A673 (cell line): ENCODE data around the gene WDR62. TPM values are rescaled to one million over a fixed set of nuclear protein-coding genes. Genes with fewer than 3 reads are reported as not detected.
A peak's percentile ranks its signal among the peaks of the same experiment; 100 is the strongest.
"Not testable (repeated sequence)": the region's sequence is repeated elsewhere in the genome, so short reads cannot be mapped to it uniquely, and the experiment has no call there.

Experiments
- BruUV-seq: library from RNA; stranded (reverse); fragments of 400-500 nt; replicated peaks from 2 replicates; lab custom pipeline; 2021; lab: Mats Ljungman, UMichigan
- CTCF ChIA-PET: fragments of 300-600 bp; sonication (Branson Sonifier 250); formaldehyde crosslinking; loops from one replicate; lab custom pipeline; 2022; ENCODE audit warnings: antibody characterized with exemption; lab: Charles Lee
- POLR2A ChIA-PET: fragments of 300-600 bp; sonication (Branson Sonifier 250); formaldehyde crosslinking; loops from one replicate; lab custom pipeline; 2022; ENCODE audit warnings: antibody characterized with exemption; ENCODE audit not compliant: low non-redundant PET; lab: Charles Lee
- DNase-seq: peaks from one replicate; pipeline ENCODE4 v3.0.0-alpha.2; 2015; ENCODE audit warnings: low spot score
- H3K27ac ChIP-seq: fragments of 200-600 bp; sonication (generic); 2 replicates; pipeline ENCODE4 v1.5.1; 2016; ENCODE audit warnings: mixed run types, low read depth, mild to moderate bottlenecking, mixed read lengths, antibody characterized with exemption, low read length; ENCODE audit not compliant: poor library complexity, severe bottlenecking
- H3K27me3 ChIP-seq: fragments of 200-600 bp; sonication (generic); replicated peaks from 2 replicates; pipeline ENCODE4 v1.6.1; 2017; ENCODE audit warnings: mixed run types, low read depth, mild to moderate bottlenecking, mixed read lengths, antibody characterized with exemption, low read length; ENCODE audit not compliant: insufficient read depth, poor library complexity
- H3K36me3 ChIP-seq: fragments of 200-600 bp; sonication (generic); 2 replicates; pipeline ENCODE4 v1.6.1; 2016; ENCODE audit warnings: mixed run types, mild to moderate bottlenecking, mixed read lengths, antibody characterized with exemption, low read length; ENCODE audit not compliant: insufficient read depth, poor library complexity, severe bottlenecking
- H3K4me1 ChIP-seq: fragments of 200-600 bp; sonication (generic); 2 replicates; pipeline ENCODE4 v1.6.1; 2017; ENCODE audit warnings: mixed run types, mild to moderate bottlenecking, mixed read lengths, antibody characterized with exemption, low read length; ENCODE audit not compliant: insufficient read depth, poor library complexity, severe bottlenecking
- H3K4me3 ChIP-seq: fragments of 200-600 bp; sonication (generic); 2 replicates; pipeline ENCODE4 v1.5.1; 2016; ENCODE audit warnings: low read depth, mixed run types, mild to moderate bottlenecking, mixed read lengths, low read length; ENCODE audit not compliant: poor library complexity, severe bottlenecking
- H3K9me3 ChIP-seq: fragments of 200-600 bp; sonication (generic); 2 replicates; pipeline ENCODE4 v1.6.1; 2016; ENCODE audit warnings: mixed run types, low read depth, mild to moderate bottlenecking, mixed read lengths, antibody characterized with exemption, low read length; ENCODE audit not compliant: poor library complexity, severe bottlenecking
- CTCF ChIP-seq: fragments of 300-800, 200-600 bp; sonication (generic); conservative IDR thresholded peaks from 2 replicates; pipeline ENCODE4 v1.5.1; 2017; ENCODE audit warnings: low read depth, mild to moderate bottlenecking, antibody characterized with exemption, low read length, moderate library complexity, mixed read lengths
- EZH2 ChIP-seq: fragments of 200-600 bp; sonication (generic); IDR thresholded peaks from 2 replicates; pipeline ENCODE4 v1.6.1; 2017; ENCODE audit warnings: borderline replicate concordance, low read depth, mild to moderate bottlenecking, mixed read lengths, antibody characterized with exemption, low read length; ENCODE audit not compliant: poor library complexity, severe bottlenecking
- intact Hi-C: fragments of 100-400 bp; cut with micrococcal nuclease; formaldehyde crosslinking; loops from one replicate; pipeline ENCODE4 v1.10.0; 2022; ENCODE audit not compliant: unreplicated experiment
- total RNA-seq: library from RNA; stranded (reverse); gene quantifications from 2 replicates; pipeline ENCODE4 v1.2.3, GENCODE V29; 2021

The WDR62 gene
- total RNA-seq, 1 experiment from 2014 or later, result 40.4 TPM

- TF ChIP-seq CTCF (no peak), EZH2 (no peak)
- Histone ChIP-seq H3K4me1 (no peaks in the 10 kb centered on the region), H3K36me3 (peaks cover 10% of the 10 kb centered on the region), H3K27me3 (no peaks in the 10 kb centered on the region), H3K27ac (peak overlapping the region; percentile 90), H3K9me3 (no peaks in the 10 kb centered on the region), H3K4me3 (peak overlapping the region; percentile 49)
- DNase-seq, result no peak
- intact Hi-C loops, result loop anchor here (1.0 to 2.0 kb wide), 2 partner anchors 42 to 364 kb away; no protein-coding TSS in a partner anchor
- ChIA-PET CTCF (interaction anchor here (0.7 to 1.1 kb wide), 2 partner anchors 13 to 41 kb away, joined by 4 to 21 read pairs; partner anchors contain the start of gene TBCB), POLR2A (interaction anchor here (0.6 kb wide), 2 partner anchors 778 to 1939 kb away, joined by 3 to 7 read pairs; no protein-coding TSS in a partner anchor)
- BruUV-seq, result no TSS peak
Observed at GRCh38 chr19:36128392-36128736, 73.7 kb downstream of the WDR62 start.

- H3K36me3 ChIP-seq, H3K27ac ChIP-seq, intact Hi-C loops, DNase-seq, H3K4me1 ChIP-seq, H3K4me3 ChIP-seq, CTCF ChIA-PET, H3K9me3 ChIP-seq, POLR2A ChIA-PET, H3K27me3 ChIP-seq, BruUV-seq: not testable (repeated sequence)
Observed at GRCh38 chr19:36131221-36131620, 76.5 kb downstream of the WDR62 start.

- CTCF ChIA-PET, H3K27me3 ChIP-seq, POLR2A ChIA-PET, BruUV-seq, H3K36me3 ChIP-seq, H3K4me1 ChIP-seq, H3K4me3 ChIP-seq, intact Hi-C loops, H3K9me3 ChIP-seq, DNase-seq, H3K27ac ChIP-seq: not testable (repeated sequence)
Observed at GRCh38 chr19:36134867-36135266, 80.2 kb downstream of the WDR62 start.

- Histone ChIP-seq H3K36me3 (peaks cover under 1% of the 10 kb centered on the region), H3K4me1 (peaks cover 10% of the 10 kb centered on the region), H3K27me3 (no peaks in the 10 kb centered on the region), H3K27ac (no peak overlapping the region), H3K4me3 (no peak overlapping the region), H3K9me3 (no peaks in the 10 kb centered on the region)
- TF ChIP-seq CTCF (no peak), EZH2 (no peak)
- no TSS peak for BruUV-seq
- intact Hi-C loops, result no loop called here
- ChIA-PET POLR2A (interaction anchor here (0.6 kb wide), 1 partner anchor 22 kb away, joined by 4 read pairs; the partner anchor contains the start of gene POLR2I), CTCF (no interaction called here)
- DNase-seq, result peak; percentile 46
Observed at GRCh38 chr19:36136964-36137686, 82.4 kb downstream of the WDR62 start.
